Ectodermal cell (in vitro differentiated cells): ENCODE measurements around the gene MRPS5.
A peak's percentile ranks its signal among the peaks of the same experiment; 100 is the strongest.

Experiments
- H3K27ac ChIP-seq: 2 replicates; pipeline ENCODE4 v1.7.0; 2013; ENCODE audit warnings: mild to moderate bottlenecking, low read depth, low read length; ENCODE audit not compliant: insufficient read depth, poor library complexity, severe bottlenecking
- H3K27me3 ChIP-seq: 2 replicates; pipeline ENCODE4 v1.7.0; 2013; ENCODE audit warnings: mild to moderate bottlenecking, low read length; ENCODE audit not compliant: insufficient read depth, control insufficient read depth, poor library complexity, severe bottlenecking
- H3K36me3 ChIP-seq: one replicate; pipeline ENCODE4 v1.7.0; 2013; ENCODE audit warnings: low read length; ENCODE audit not compliant: control insufficient read depth, insufficient read depth
- H3K4me1 ChIP-seq: one replicate; pipeline ENCODE4 v1.7.0; 2013; ENCODE audit warnings: low read length; ENCODE audit not compliant: control insufficient read depth, insufficient read depth
- H3K4me3 ChIP-seq: 2 replicates; pipeline ENCODE4 v1.7.0; 2013; ENCODE audit warnings: low read depth, low read length, control low read depth; ENCODE audit not compliant: insufficient read depth
- H3K9me3 ChIP-seq: 2 replicates; pipeline ENCODE4 v1.7.0; 2013; ENCODE audit warnings: mild to moderate bottlenecking, low read length, moderate library complexity; ENCODE audit not compliant: control insufficient read depth
- WGBS, 2 experiments: methylation state at CpG; one replicate each; pipeline ENCODE4 v1.1.7; 2013; ENCODE audit warnings: missing lambda C conversion rate in 2 of 2; 5-methylcytosine and 5-hydroxymethylcytosine counted together

MRPS5 gene

DNA sequence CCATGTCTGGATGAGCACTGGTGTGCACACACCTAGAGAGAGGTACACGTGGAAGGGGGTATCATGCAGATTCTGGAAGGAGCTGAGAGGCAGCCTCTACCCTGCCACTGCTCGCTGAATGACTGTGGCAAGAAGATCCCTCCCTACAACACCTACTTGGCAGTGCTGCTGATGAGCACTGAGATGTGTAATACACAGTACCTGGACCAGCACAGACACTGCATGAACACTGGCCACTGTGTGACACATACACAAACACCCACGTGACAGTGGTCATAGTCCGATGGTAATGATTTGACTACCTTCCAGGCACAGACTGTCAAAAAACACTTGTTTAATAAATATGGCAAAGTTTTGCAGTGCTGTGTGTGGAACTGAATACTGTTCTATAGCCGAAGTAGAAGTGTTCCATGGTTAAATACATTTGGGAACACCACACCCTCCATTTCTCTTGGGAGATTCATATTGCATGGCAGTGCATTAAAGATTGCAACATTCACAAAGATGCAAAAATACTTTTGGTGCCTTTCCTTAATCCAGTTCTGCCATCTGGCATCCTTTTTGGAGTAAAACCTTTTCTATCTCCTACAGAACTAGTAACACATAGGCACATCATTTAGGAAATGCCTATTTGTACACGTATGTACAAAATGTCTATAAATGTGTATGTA is 29.6 kb downstream of the MRPS5 start:
- H3K4me3 ChIP-seq, result no peak overlapping the region
- no peaks in the 10 kb centered on the region for H3K27me3 ChIP-seq
- H3K27ac ChIP-seq, result no peak overlapping the region
- H3K4me1 ChIP-seq, result no peaks in the 10 kb centered on the region
- H3K9me3 ChIP-seq, result no peaks in the 10 kb centered on the region
- WGBS, 2 experiments, result 96 to 97% methylated on average over 5 to 6 of the region's 6 CpGs
- peaks cover 25% of the 10 kb centered on the region for H3K36me3 ChIP-seq

DNA sequence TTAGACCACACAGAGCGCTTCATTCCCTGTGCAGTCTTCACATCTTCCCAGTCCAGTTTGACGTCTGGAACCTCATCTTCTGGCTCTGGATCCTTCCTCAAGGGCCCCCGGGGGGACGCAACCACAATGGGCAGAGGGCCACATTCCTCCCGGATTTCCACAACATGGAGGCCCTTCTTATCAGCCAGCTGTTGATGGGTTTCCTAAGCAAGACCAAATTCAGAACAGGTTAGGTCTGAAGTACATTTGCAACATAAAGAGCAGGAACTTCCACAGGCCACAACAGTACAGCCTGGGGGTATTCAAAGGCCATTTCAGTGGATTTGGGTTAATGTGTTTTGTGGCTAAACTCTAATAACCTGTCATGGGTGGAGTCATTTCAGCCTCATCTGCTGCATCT is 34.2 kb downstream of the MRPS5 start:
- H3K36me3 ChIP-seq, result peaks cover 37% of the 10 kb centered on the region
- 94 to 95% methylated on average over 5 of the region's 5 CpGs for WGBS, 2 experiments

DNA sequence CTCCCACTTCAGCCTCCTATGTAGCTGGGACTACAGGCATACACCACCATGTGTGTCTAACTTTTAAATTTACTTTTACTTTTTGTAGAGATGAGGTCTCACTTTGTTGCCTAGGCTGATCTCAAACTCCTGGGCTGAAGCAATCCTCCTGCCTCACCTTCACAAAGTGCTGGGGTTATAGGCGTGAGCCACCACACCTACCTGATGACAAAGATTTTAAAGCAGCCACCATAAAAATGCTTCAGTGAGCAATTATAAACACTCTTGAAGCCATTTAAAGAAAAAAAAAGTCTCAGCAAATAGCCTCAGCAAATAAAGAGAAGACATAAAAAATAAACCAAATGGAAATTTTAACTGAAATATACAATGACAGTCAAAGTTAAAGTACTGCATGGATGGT is 35.6 kb downstream of the MRPS5 start:
- Histone ChIP-seq H3K27me3 (no peaks in the 10 kb centered on the region), H3K36me3 (peaks cover 31% of the 10 kb centered on the region), H3K9me3 (no peaks in the 10 kb centered on the region), H3K4me3 (no peak overlapping the region), H3K27ac (no peak overlapping the region), H3K4me1 (no peaks in the 10 kb centered on the region)
- 86 to 98% methylated on average over 1 of the region's 1 CpG for WGBS, 2 experiments

More for the DNA sequence above, 34.2 kb downstream of the MRPS5 start:
- Histone ChIP-seq H3K27ac (no peak overlapping the region), H3K9me3 (no peaks in the 10 kb centered on the region), H3K27me3 (no peaks in the 10 kb centered on the region), H3K4me1 (no peaks in the 10 kb centered on the region), H3K4me3 (no peak overlapping the region)

DNA sequence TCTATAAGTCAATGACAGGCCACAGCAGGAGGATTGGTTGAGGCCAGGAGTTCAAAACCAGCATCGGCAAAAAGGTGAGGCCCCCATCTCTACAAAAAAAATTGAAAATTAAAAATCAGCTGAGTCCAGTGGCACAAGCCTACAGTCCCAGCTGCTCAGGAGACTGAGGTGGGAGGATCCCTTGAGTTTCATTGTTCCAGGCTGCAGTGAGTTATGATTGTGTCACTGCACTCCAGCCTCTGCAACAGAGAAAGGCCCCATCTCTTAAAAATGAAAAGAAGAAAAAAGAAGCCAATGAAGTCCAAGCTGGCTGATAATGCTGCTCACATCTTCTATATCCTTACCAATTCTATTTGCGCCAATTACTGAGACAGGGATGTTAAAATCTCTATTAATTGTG is 39.1 kb downstream of the MRPS5 start:
- no peaks in the 10 kb centered on the region for H3K9me3 ChIP-seq
- peaks cover 22% of the 10 kb centered on the region for H3K36me3 ChIP-seq
- no peaks in the 10 kb centered on the region for H3K27me3 ChIP-seq
- H3K27ac ChIP-seq, result no peak overlapping the region
- 71 to 89% methylated on average over 1 to 2 of the region's 2 CpGs for WGBS, 2 experiments
- H3K4me1 ChIP-seq, result no peaks in the 10 kb centered on the region
- H3K4me3 ChIP-seq, result no peak overlapping the region

DNA sequence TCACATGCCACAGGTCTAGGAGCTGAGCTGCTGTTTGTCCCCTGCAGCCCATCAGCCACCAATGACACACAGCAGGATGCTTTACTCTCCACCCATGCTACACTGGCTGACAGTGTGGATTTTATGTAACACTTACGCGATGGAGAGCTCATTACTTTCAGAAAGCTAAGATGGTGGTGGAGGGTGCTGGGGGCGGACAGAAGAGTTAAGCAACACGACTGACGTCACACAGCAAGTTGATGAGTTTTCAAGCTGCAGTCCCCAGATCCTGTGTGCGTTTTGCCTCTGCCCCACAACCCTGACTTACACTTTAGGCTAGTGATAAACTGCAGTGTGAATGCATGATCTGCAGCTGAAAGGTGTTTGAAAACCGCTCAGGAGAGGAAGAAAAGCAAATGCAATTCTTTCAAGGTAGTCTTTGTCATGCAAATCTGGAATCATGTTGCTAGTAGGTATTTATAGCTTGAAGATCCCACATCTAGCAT is 42.4 kb downstream of the MRPS5 start:
- Histone ChIP-seq H3K9me3 (no peaks in the 10 kb centered on the region), H3K4me1 (no peaks in the 10 kb centered on the region), H3K36me3 (no peaks in the 10 kb centered on the region), H3K27ac (no peak overlapping the region), H3K4me3 (no peak overlapping the region), H3K27me3 (no peaks in the 10 kb centered on the region)
- WGBS, 2 experiments, result 16 to 20% methylated on average over 7 of the region's 7 CpGs

DNA sequence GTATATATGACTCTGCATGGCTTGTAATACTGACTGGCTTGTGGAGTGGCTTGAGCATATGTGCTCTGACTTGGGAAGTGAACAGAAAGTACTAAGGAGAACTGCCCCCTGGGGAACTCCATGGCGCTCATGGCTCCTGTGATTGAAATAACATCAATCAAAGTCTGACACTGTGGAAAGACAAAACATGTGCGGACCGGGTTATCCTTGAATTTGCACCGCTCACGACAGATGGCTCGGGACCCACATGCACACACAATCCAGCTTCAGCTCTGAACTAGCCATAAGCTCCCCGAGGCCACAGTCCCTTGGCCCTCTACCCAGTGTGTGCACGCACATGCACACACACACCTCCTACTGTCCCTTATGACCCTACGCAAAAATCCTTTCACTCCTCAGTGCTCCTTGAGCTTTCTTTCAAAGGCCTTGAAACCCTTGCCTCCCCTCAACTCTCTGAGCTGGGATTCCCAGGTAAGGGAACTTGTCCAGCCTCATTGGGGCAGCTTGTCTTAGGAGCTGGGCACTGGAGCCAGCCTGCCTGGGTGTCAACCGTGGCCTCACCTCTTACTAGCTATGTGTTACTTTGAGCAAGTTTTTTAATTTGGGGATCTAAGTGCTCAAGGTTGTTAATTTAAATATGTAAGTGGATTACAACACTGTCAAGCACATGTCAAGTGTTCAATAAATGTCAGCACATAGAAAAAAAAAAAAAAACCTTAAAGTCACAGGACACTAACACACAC is 43.6 kb downstream of the MRPS5 start:
- Histone ChIP-seq H3K36me3 (no peaks in the 10 kb centered on the region), H3K9me3 (no peaks in the 10 kb centered on the region), H3K4me3 (no peak overlapping the region), H3K27me3 (no peaks in the 10 kb centered on the region), H3K4me1 (no peaks in the 10 kb centered on the region), H3K27ac (no peak overlapping the region)
- WGBS, 2 experiments, result 87% methylated on average over 10 of the region's 10 CpGs

DNA sequence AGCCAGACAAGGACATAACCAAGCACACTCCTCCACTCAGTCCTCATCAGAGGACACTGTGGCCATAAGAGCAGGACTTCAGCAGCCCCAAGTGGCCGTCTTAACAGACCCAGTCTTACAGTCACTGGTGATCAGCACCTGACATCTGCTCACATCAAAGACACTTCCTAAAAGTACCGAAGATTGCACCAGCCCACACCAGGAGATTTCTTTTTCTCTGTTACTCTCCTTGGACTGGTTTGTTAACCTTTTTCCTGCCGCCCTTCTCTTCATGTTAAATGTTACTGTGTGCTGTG is 44.1 kb downstream of the MRPS5 start:
- WGBS, 2 experiments, result 66 to 76% methylated on average over 2 of the region's 3 CpGs
- Histone ChIP-seq H3K4me3 (no peak overlapping the region), H3K27me3 (no peaks in the 10 kb centered on the region), H3K27ac (no peak overlapping the region), H3K4me1 (no peaks in the 10 kb centered on the region), H3K9me3 (no peaks in the 10 kb centered on the region), H3K36me3 (no peaks in the 10 kb centered on the region)

DNA sequence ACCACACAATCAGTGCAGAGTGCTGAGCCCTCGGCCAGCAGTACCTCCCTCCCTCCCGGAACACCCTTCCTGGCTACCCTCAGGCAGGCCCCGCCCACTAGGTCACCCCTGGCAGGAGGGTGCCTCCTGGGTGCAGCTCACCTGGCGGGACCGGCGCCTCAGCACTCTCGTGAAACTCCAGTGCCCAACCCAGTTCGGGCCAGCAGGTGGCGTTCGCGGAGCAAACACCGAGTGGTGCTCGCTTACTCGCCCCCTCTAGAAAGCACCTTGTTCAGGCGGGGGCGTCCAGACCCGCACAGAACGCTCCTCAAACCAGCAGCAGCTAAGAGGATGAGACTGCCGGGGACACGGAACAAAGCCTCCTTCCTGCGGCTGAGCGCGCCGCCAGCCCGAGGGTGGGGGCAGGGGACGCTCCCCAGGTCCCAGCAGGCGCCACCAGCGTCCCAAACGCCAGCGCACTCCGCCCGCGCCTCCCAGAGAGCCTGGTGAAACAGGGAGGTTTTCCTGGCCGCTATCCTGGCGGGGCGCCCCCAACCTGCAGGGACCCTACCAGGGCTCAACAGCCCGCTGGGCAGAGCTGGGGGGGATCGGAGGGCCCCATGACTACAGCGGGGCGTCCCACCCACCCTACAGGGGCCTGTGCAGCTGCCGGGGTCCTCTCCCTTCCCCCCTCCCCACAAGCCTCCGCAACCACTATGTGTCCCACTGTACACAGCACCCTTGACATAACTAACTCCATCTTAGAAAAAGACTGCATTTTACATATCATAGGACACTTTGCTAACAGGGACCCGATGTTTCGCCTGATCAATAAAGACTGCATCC is 44.7 kb downstream of the MRPS5 start:
- 13 to 14% methylated on average over 44 of the region's 44 CpGs for WGBS, 2 experiments
- H3K27ac ChIP-seq, result no peak overlapping the region
- H3K4me3 ChIP-seq, result peak overlapping the region; percentile 54
- H3K4me1 ChIP-seq, result no peaks in the 10 kb centered on the region
- no peaks in the 10 kb centered on the region for H3K9me3 ChIP-seq
- no peaks in the 10 kb centered on the region for H3K36me3 ChIP-seq
- no peaks in the 10 kb centered on the region for H3K27me3 ChIP-seq

DNA sequence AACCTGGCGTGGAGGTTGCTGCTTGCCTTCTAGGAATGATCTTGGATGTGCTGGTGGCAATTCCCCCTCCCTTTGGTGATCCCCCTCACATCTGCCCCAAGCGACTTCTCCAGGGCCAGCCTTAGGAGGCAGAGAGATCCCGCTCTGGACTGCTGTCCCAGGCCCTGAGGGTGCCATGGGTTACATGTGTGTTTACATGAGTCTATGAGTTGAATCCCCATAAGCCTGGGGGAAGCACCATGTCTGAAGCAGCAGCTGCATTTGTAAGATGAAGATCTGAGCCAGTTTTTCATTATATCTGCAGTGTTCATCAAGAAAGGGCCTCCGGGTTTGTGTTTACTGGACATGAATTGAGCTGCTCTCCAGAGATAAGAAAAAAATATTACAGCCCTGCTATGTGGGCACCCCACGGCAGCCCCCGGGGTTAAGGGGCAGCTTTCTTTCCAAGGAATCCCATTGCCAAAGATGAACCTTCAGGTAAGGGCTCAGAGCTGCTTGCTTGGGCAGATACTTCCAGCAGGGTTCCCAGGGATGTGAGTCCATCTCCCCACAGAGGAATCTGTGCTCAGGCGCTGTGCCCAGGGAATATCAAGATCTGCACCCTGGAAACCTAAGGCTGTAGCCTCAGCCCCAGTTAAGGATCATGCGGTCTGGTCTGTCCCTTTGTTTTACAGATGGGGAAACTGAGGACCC is 46.0 kb downstream of the MRPS5 start:
- WGBS, 2 experiments, result 90 to 96% methylated on average over 8 of the region's 8 CpGs
- H3K9me3 ChIP-seq, result no peaks in the 10 kb centered on the region
- H3K27me3 ChIP-seq, result no peaks in the 10 kb centered on the region
- H3K36me3 ChIP-seq, result no peaks in the 10 kb centered on the region
- no peak overlapping the region for H3K4me3 ChIP-seq
- no peaks in the 10 kb centered on the region for H3K4me1 ChIP-seq
- H3K27ac ChIP-seq, result no peak overlapping the region
